ENCODE results near the gene MYNN.

GRCh38 chr3:169764882-169765612, 8.1 kb upstream of the MYNN start, which contains the start of gene TERC:
- TF ChIP-seq CTCF (IDR thresholded peaks at IDR 0.05; ENCODE audit: low read length) (no peak; the same call in 1 of the 2 replicates), EZH2 (IDR thresholded peaks at IDR 0.05; ENCODE audit: borderline replicate concordance, low read length) (no peak)
